Muscle of leg (tissue), 11 donors: ENCODE measurements around the gene PLEKHA5. TPM values are rescaled to one million over a fixed set of nuclear protein-coding genes. Genes with fewer than 3 reads are reported as not detected.
"Not testable (repeated sequence)": the region's sequence is repeated elsewhere in the genome, so short reads cannot be mapped to it uniquely, and the experiment has no call there.

Source experiments
- DNase-seq: peaks from one replicate; pipeline ENCODE4 v3.0.0; 2013
- H3K27ac ChIP-seq: one replicate; pipeline ENCODE4 v1.5.1; 2013; ENCODE audit warnings: mild to moderate bottlenecking, low read length, control low read depth
- H3K27me3 ChIP-seq: one replicate; pipeline ENCODE4 v1.6.1; 2013; ENCODE audit warnings: low read length; ENCODE audit not compliant: control insufficient read depth, insufficient read depth
- H3K36me3 ChIP-seq: one replicate; pipeline ENCODE4 v1.6.1; 2013; ENCODE audit warnings: low read length; ENCODE audit not compliant: control insufficient read depth, insufficient read depth
- H3K4me1 ChIP-seq: one replicate; pipeline ENCODE4 v1.6.1; 2013; ENCODE audit warnings: low read length; ENCODE audit not compliant: control insufficient read depth, insufficient read depth
- H3K4me3 ChIP-seq: one replicate; pipeline ENCODE4 v1.5.1; 2013; ENCODE audit warnings: low read length, control low read depth
- H3K9me3 ChIP-seq: replicated peaks from 2 replicates; pipeline ENCODE4 v1.6.1; 2013; ENCODE audit warnings: low read depth, low read length; ENCODE audit not compliant: control insufficient read depth
- WGBS: methylation state at CpG from one replicate; pipeline ENCODE4 v1.1.5; 2013; ENCODE audit warnings: missing lambda C conversion rate; ENCODE audit not compliant: insufficient coverage; 5-methylcytosine and 5-hydroxymethylcytosine counted together
- polyA plus RNA-seq, 8 donors: library from polyadenylated mRNA; unstranded; fragments of 120-200 nt; gene quantifications; one replicate each; pipeline versions ENCODE4 v1.2.1 to v1.2.3, GENCODE V29; 2013; ENCODE audit warnings: inconsistent platforms in 1 of 8, low replicate concordance in 1 of 8; ENCODE audit not compliant: insufficient read length in 8 of 8, insufficient read depth in 1 of 8
- total RNA-seq: library from RNA; stranded (reverse); fragments of 120-200 nt; gene quantifications from one replicate; pipeline ENCODE4 v1.2.4, GENCODE V29; 2013

The PLEKHA5 gene
- total and polyA plus RNA-seq, 9 donors, result 13.2 to 24.6 (median 17.1) TPM

DNA sequence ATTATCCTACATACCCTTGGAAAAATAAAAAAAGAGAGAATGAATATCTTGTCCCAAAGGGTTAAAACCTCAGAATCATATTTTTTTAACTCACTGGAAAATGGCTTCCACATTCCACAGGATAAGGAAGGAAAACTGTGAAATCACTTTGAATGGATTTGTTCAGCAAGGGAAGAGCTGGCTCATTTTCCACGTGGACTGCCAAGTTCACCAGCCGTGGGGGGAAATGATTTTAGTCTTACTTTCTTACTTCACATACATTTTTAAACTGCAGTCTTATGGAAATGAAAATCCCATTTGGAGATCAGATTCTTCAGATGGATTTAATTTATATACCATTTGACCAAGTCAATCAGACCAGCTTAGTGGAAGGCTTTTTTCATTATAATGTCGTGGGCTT lies 279.8 kb downstream of the PLEKHA5 start:
- DNase-seq, result peak; percentile 96
- Histone ChIP-seq H3K4me3 (no peak overlapping the region), H3K36me3 (no peaks in the 10 kb centered on the region), H3K27ac (peak overlapping the region; percentile 86), H3K27me3 (no peaks in the 10 kb centered on the region), H3K4me1 (peaks cover 29% of the 10 kb centered on the region), H3K9me3 (no peaks in the 10 kb centered on the region)
- no CpG with 5 or more reads among the region's 3 CpGs for WGBS

DNA sequence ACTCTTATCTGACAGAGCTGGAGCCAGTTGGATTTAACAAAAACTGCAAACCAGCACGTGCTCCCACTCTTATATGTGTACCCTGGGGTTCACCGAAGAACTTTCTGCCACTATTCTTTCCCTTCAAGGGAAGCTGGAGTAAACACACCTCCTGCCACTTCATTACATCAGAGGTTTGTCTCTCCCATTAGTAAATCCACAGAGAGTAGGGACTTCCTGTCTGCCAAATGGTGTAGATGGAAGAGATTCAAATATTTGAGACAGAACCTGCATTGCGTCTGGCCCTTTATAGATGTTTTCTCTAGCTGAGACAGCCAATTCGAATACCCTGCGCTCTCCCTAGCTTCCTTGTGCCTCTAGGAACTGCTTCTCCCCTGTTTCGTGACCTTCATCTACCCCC lies 280.7 kb downstream of the PLEKHA5 start:
- Histone ChIP-seq H3K27me3 (no peaks in the 10 kb centered on the region), H3K9me3 (no peaks in the 10 kb centered on the region), H3K4me1 (peaks cover 26% of the 10 kb centered on the region), H3K36me3 (no peaks in the 10 kb centered on the region), H3K4me3 (no peak overlapping the region), H3K27ac (peak overlapping the region; percentile 86)
- DNase-seq, result peak; percentile 73
- 17% methylated on average over 2 of the region's 6 CpGs for WGBS

DNA sequence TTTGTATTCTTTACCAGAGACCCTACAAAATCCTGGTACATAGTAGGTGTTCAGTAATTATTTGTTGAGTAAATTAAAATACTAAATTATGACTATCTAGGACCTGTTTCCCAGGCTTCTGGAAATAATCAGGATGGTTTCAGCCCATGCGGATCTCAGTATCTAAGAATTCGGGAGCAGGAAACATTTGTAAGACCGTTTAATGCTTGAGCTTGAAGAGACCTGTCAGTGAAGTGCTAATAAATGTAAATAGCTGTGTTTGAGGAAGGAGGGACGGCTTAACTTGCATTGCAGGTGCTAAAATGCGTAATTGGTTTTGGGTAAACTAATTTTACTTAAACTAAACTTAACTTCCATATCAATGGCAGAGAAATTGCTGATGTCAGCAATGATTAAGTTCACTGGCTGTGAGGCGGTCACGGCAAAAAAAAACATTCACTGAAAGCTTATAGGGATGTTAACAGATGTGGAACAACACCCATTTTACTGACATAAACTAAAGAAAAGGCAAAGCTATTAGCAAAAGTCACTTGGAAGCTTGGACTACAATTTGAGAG lies 281.2 kb downstream of the PLEKHA5 start:
- peaks cover 26% of the 10 kb centered on the region for H3K4me1 ChIP-seq
- H3K27me3 ChIP-seq, result no peaks in the 10 kb centered on the region
- H3K9me3 ChIP-seq, result no peaks in the 10 kb centered on the region
- H3K36me3 ChIP-seq, result no peaks in the 10 kb centered on the region
- no peak overlapping the region for H3K4me3 ChIP-seq
- peak; percentile 51 for DNase-seq
- H3K27ac ChIP-seq, result peak overlapping the region; percentile 86
- 8% methylated on average over 3 of the region's 7 CpGs for WGBS

DNA sequence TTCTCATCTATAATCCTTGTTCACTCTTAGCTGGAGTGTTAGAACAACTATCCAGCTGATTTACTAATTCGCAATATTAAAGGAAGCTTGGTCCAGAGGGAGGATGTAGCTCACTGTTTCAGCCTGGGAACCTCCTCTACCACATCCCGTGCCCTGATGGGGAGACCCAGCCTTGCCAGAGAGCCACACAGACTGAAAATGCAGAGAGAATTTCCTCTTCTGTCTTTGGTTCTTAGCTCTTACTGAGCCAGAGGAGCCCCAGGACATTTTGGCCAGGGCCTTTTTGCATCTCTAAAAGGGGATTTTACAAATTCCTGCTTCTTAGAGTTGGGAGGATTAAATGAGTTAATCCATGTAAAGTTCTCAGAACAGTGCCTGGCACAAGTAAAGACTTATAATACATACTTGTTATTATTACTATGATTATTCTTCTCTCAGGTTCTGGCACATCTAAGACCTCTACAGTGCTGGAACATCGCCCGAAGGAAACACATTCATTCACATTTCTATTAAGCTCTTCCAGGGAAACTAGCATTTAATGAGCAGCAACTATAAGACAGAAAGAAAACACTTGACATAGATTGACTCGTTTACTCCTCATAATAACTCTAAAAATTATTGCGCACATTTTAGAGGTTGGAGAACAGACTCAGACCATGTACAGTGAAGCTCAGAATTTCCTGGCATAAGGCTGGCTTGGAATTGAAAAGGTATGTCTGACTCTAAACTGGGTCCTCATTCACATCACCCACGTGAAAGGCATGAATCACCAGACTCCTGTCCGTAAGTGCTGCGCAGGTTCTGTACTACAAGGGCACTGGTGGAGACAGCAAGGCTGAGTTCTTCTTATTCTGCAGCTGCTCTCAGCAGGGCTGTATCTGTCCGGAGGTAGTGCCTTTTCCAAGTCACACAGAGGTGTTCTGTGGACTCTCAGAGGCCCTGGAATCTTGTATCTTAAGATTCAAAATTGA lies 282.0 kb downstream of the PLEKHA5 start:
- peak; percentile 83 for DNase-seq
- no peaks in the 10 kb centered on the region for H3K9me3 ChIP-seq
- 67% methylated on average over 6 of the region's 10 CpGs for WGBS
- H3K27me3 ChIP-seq, result no peaks in the 10 kb centered on the region
- peak overlapping the region; percentile 86 for H3K27ac ChIP-seq
- no peaks in the 10 kb centered on the region for H3K36me3 ChIP-seq
- peaks cover 26% of the 10 kb centered on the region for H3K4me1 ChIP-seq
- H3K4me3 ChIP-seq, result no peak overlapping the region

DNA sequence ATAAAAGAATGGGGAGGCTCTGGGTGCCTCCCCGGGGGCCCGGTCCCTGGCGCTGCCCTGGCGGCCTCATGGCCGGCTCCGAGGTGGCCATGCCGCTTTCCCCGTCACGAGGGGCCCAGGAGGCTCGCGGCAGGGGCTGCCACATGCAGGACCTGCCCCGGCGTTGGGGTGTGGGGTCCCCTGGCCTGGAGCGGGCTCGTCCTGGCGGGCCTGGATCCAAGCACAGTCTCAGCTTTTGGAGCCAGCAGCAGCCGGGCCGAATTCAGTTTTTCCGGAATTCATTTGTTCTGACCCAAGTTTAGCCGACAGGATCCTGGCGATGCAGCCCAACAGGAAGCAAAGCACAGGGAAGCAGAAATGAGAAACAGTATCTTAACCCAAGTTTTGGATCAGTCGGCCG lies 283.3 kb downstream of the PLEKHA5 start:
- DNase-seq, result peak; percentile 73
- H3K4me1 ChIP-seq, result peaks cover 26% of the 10 kb centered on the region
- H3K27ac ChIP-seq, result peak overlapping the region; percentile 72
- no peaks in the 10 kb centered on the region for H3K27me3 ChIP-seq
- H3K36me3 ChIP-seq, result no peaks in the 10 kb centered on the region
- WGBS, result 67% methylated on average over 21 of the region's 23 CpGs
- no peak overlapping the region for H3K4me3 ChIP-seq
- H3K9me3 ChIP-seq, result no peaks in the 10 kb centered on the region

DNA sequence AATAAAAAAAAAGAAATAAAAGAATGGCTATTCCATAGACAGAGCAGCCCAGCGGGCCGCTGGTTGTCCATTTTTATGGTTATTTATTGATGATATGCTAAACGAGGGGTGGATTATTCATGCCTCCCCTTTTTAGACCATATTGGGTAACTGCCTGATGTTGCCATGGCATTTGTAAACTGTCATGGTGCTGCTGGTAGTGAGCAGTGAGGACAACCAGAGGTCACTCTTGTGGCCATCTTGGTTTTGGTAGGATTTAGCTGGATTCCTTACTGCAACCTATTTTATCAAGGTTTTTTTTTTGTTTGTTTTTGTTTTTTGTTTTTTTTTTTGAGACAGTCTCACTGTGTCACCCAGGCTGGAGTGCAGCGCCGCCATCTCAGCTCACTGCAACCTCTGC lies 284.0 kb downstream of the PLEKHA5 start:
- H3K4me3 ChIP-seq, H3K9me3 ChIP-seq, H3K36me3 ChIP-seq, H3K27ac ChIP-seq, H3K27me3 ChIP-seq, DNase-seq: not testable (repeated sequence)
- peaks cover 26% of the 10 kb centered on the region for H3K4me1 ChIP-seq
- 100% methylated on average over 3 of the region's 5 CpGs for WGBS

DNA sequence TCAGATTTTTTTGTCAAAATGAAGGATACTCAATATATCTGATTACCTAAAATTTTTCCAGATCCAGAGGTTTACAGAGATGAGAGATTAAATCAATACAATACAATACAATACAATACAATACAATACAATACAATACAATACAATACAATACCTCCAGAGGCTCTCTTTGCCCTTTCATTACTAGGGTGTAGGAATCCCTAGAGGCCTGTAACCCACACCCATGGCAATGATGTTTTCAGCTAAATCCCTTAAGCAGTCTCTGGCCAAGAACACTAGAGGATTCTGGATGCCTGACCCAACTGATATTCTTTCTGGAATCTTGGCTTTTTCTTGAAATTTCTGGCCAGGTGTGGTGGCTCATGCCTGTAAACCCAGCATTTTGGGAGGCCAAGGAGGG lies 286.0 kb downstream of the PLEKHA5 start:
- Histone ChIP-seq H3K9me3 (no peaks in the 10 kb centered on the region), H3K36me3 (no peaks in the 10 kb centered on the region), H3K27ac (no peak overlapping the region), H3K4me3 (no peak overlapping the region), H3K4me1 (peaks cover 13% of the 10 kb centered on the region), H3K27me3 (no peaks in the 10 kb centered on the region)
- no peak for DNase-seq

DNA sequence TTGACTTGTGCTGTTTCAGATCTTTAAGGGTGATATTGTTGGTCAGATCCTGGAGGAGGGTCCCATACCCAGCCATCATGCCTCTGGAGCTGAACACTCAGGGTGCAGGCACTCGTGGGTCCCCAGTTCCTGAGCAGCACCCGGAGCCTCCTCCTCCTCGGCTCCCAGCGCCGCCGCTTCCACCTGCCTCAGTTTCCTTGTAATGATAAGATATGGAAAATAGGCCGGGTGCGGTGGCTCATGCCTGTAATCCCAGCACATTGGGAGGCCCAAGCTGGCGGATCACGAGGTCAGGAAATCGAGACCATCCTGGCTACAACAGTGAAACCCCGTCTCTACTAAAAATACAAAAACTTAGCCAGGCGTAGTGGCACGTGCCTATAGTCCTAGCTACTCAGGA lies 289.6 kb downstream of the PLEKHA5 start:
- no peaks in the 10 kb centered on the region for H3K9me3 ChIP-seq
- H3K4me3 ChIP-seq, result no peak overlapping the region
- no peaks in the 10 kb centered on the region for H3K36me3 ChIP-seq
- DNase-seq, result no peak
- H3K27ac ChIP-seq, result no peak overlapping the region
- no peaks in the 10 kb centered on the region for H3K27me3 ChIP-seq
- WGBS, result 97% methylated on average over 7 of the region's 14 CpGs
- H3K4me1 ChIP-seq, result no peaks in the 10 kb centered on the region

DNA sequence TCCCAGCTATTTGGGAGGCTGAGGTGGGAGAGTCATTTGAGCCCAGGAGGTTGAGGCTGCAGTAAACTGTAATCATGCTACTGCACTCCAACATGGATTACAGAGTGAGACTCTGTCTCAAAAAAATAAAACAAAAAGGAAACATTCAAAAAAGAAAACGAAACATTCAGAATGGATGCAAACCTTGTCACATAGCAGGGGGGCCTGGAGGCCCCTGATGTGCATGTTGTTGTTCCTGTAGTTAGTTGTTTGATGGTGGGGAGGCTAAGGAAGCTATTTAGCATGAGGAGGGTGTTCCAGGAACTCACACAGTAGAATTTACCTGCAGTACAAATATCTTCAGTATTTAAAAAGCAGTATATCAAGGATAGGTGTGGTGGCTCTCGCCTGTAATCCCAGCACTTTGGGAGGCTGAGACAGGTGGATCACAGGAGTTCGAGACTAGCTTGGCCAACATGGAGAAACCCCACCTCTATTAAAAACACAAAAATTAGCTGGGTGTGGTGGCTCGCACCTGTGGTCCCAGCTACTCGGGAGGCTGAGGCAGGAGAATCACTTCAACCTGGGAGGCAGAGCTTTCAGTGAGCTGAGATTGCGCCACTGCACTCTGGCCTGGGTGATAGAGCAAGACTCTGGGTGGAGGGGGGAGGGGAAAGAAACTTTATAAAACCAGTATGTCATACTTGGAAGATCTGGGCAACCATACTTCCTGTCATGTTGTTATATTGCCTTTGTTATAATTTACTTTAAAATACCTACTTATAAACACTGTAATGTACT lies 292.2 kb downstream of the PLEKHA5 start:
- H3K9me3 ChIP-seq, result peaks cover 4% of the 10 kb centered on the region
- no peaks in the 10 kb centered on the region for H3K27me3 ChIP-seq
- no peaks in the 10 kb centered on the region for H3K36me3 ChIP-seq
- no peak overlapping the region for H3K4me3 ChIP-seq
- H3K4me1 ChIP-seq, result no peaks in the 10 kb centered on the region
- no peak for DNase-seq
- 100% methylated on average over 2 of the region's 6 CpGs for WGBS
- no peak overlapping the region for H3K27ac ChIP-seq
